Testis (tissue), 3 donors: Measurements from ENCODE around the gene NCAM1. TPM values are rescaled to one million over a fixed set of nuclear protein-coding genes. Genes with fewer than 3 reads are reported as not detected.

Experiments
- DNase-seq: peaks from one replicate; pipeline ENCODE4 v3.0.0-alpha.2; 2019
- H3K27ac ChIP-seq, 2 donors: fragments of 200-600 bp; sonication (generic); one replicate each; pipeline ENCODE4 v1.5.1; 2019
- H3K27me3 ChIP-seq: fragments of 200-600 bp; sonication (generic); one replicate; pipeline ENCODE4 v1.5.1; 2019
- H3K36me3 ChIP-seq: fragments of 200-600 bp; sonication (generic); one replicate; pipeline ENCODE4 v1.5.1; 2017; ENCODE audit warnings: low read depth; ENCODE audit errors: missing control alignments
- H3K4me1 ChIP-seq: fragments of 200-600 bp; sonication (generic); one replicate; pipeline ENCODE4 v1.5.1; 2019
- H3K4me3 ChIP-seq, 2 donors: fragments of 200-600 bp; sonication (generic); one replicate each; pipeline ENCODE4 v1.5.1; 2017 to 2019
- H3K9me3 ChIP-seq: fragments of 200-600 bp; sonication (generic); one replicate; pipeline ENCODE4 v1.5.1; 2017
- CTCF ChIP-seq, 3 experiments: fragments of 450-650 bp in 2 of 3; fragments of 200-600 bp in 1 of 3; sonication (generic) in 1 of 3; IDR thresholded peaks; one replicate each; pipeline ENCODE4 v1.5.1; 2016 to 2019; ENCODE audit warnings: antibody characterized with exemption in 3 of 3, mild to moderate bottlenecking in 2 of 3, moderate library complexity in 1 of 3
- POLR2A ChIP-seq: fragments of 450-650 bp; IDR thresholded peaks from one replicate; pipeline ENCODE4 v1.6.1; 2017; ENCODE audit warnings: antibody characterized with exemption, mild to moderate bottlenecking, moderate library complexity
- WGBS, 2 donors: methylation state at CpG; one replicate each; pipeline ENCODE4 v1.1.5; 2018; 5-methylcytosine and 5-hydroxymethylcytosine counted together
- intact Hi-C: fragments of 100-400 bp; cut with DNase I; formaldehyde crosslinking; loops from one replicate; pipeline ENCODE4 v1.15.1; 2023; ENCODE audit warnings: low total_unique reads
- polyA plus RNA-seq: library from polyadenylated mRNA; stranded (reverse); fragments of 350-450 nt; fragmentation: Illumina TruSeq; extraction: RNeasy Lipid Tissue Mini Kit (QIAGEN cat#74804); gene quantifications from one replicate; pipeline ENCODE4 v1.2.3, GENCODE V29; 2014; ENCODE audit warnings: low read depth, low replicate concordance; ENCODE audit not compliant: insufficient read depth
- total RNA-seq, 2 donors: library from RNA; depleted of rRNA; stranded (reverse); fragments of >200 nt; gene quantifications; one replicate each; pipeline ENCODE4 v1.2.3, GENCODE V29; 2016

Gene NCAM1
- total and polyA plus RNA-seq, 3 donors from 2014 or later, result 12.3 to 33.3 (median 13.8) TPM

- 89 to 94% methylated on average over 8 of the region's 8 CpGs for WGBS, 2 donors
- Histone ChIP-seq H3K9me3 (no peaks in the 10 kb centered on the region), H3K4me1 (peaks cover 8% of the 10 kb centered on the region), H3K36me3 (no peaks in the 10 kb centered on the region), H3K27ac (no peak overlapping the region), H3K27me3 (no peaks in the 10 kb centered on the region), H3K4me3 (no peak overlapping the region)
- DNase-seq, result no peak
- intact Hi-C loops, result no loop called here
- TF ChIP-seq POLR2A, result no peak
- no peak for TF ChIP-seq CTCF (IDR thresholded peaks at IDR 0.05)
Observed at GRCh38 chr11:113124578-113124977, 163.4 kb downstream of the NCAM1 start.

- Histone ChIP-seq H3K27ac (no peak overlapping the region), H3K4me1 (peaks cover 29% of the 10 kb centered on the region), H3K27me3 (no peaks in the 10 kb centered on the region), H3K9me3 (no peaks in the 10 kb centered on the region), H3K4me3 (no peak overlapping the region), H3K36me3 (no peaks in the 10 kb centered on the region)
- no peak for DNase-seq
- TF ChIP-seq POLR2A, result no peak
- TF ChIP-seq CTCF (IDR thresholded peaks at IDR 0.05), result no peak
- 87 to 93% methylated on average over 5 of the region's 5 CpGs for WGBS, 2 donors
- intact Hi-C loops, result no loop called here
Observed at GRCh38 chr11:113129261-113129992, 168.2 kb downstream of the NCAM1 start.

GRCh38 chr11:113131036-113131775 is 170.0 kb downstream of the NCAM1 start:
- H3K27ac ChIP-seq, result peak overlapping the region; percentile 59 to 86
- no peaks in the 10 kb centered on the region for H3K27me3 ChIP-seq
- TF ChIP-seq POLR2A (no peak), CTCF (IDR thresholded peaks at IDR 0.05) (no peak)
- H3K36me3 ChIP-seq, result no peaks in the 10 kb centered on the region
- H3K4me1 ChIP-seq, result peaks cover 29% of the 10 kb centered on the region
- no peaks in the 10 kb centered on the region for H3K9me3 ChIP-seq
- no peak for DNase-seq
- no peak overlapping the region for H3K4me3 ChIP-seq
- WGBS, 2 donors, result 74 to 80% methylated on average over 8 of the region's 8 CpGs
- intact Hi-C loops, result no loop called here

- Histone ChIP-seq H3K27me3 (no peaks in the 10 kb centered on the region), H3K27ac (peak overlapping the region; percentile 59 to 86), H3K4me1 (peaks cover 21% of the 10 kb centered on the region), H3K4me3 (no peak overlapping the region), H3K36me3 (no peaks in the 10 kb centered on the region), H3K9me3 (no peaks in the 10 kb centered on the region)
- 36 to 41% methylated on average over 4 of the region's 4 CpGs for WGBS, 2 donors
- DNase-seq, result no peak
- TF ChIP-seq POLR2A, result no peak
- no peak for TF ChIP-seq CTCF (IDR thresholded peaks at IDR 0.05)
- intact Hi-C loops, result no loop called here
Observed at GRCh38 chr11:113133071-113133470, 171.9 kb downstream of the NCAM1 start.
